ENCODE data around the gene C11orf42.

DNA sequence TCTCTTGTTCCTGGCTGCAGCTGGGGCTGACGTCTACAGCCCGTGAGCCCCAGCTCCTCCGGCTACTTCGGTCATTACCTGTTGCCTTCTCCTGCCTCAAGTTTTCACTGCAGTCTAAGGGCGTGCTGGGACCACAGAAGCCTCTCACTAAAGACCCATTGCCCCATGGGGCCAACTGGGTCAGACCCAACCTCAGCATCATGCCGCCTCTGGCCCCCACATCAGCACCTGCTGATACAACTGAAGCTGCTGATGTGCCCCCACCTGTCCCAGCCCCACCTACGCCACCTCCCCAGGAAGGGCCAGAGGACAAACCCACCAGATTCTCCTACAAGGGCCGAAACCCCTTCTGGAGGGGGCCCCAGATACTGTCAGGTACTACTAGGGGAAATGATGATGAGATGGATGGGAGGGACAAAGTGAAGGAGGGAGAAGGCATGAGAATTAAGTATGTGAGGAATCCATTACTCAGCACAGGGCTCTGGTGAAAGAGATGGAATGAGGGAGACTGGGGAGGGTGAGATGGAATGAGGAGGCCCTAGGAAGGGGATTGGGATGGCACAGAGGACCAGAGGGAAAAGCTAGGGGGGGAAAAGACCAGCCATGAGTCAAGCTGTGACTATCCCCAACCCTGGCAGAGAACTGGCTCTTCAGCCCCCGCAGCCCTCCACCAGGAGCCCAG is 5.1 kb downstream of the C11orf42 start:
- TF ChIP-seq, protein P1, sequence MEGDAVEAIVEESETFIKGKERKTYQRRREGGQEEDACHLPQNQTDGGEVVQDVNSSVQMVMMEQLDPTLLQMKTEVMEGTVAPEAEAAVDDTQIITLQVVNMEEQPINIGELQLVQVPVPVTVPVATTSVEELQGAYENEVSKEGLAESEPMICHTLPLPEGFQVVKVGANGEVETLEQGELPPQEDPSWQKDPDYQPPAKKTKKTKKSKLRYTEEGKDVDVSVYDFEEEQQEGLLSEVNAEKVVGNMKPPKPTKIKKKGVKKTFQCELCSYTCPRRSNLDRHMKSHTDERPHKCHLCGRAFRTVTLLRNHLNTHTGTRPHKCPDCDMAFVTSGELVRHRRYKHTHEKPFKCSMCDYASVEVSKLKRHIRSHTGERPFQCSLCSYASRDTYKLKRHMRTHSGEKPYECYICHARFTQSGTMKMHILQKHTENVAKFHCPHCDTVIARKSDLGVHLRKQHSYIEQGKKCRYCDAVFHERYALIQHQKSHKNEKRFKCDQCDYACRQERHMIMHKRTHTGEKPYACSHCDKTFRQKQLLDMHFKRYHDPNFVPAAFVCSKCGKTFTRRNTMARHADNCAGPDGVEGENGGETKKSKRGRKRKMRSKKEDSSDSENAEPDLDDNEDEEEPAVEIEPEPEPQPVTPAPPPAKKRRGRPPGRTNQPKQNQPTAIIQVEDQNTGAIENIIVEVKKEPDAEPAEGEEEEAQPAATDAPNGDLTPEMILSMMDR (IDR thresholded peaks at IDR 0.05; ENCODE audit: borderline replicate concordance, extremely low read depth, low read length, poor library complexity, severe bottlenecking) = no peak
- no peak for TF ChIP-seq EZH2 (IDR thresholded peaks at IDR 0.05; ENCODE audit: borderline replicate concordance, low read depth, low read length, severe bottlenecking)

Measured in DND-41 (cell line).